ENCODE results near the gene SRRM5. TPM values are rescaled to one million over a fixed set of nuclear protein-coding genes. Genes with fewer than 3 reads are reported as not detected.
"Not testable (repeated sequence)": the region's sequence is repeated elsewhere in the genome, so short reads cannot be mapped to it uniquely, and the experiment has no call there.

SRRM5 gene
- total RNA-seq, 2 experiments from 2014 or later, result 0.39 to 0.59 TPM

- H3K27ac Mint-ChIP-seq, result no peak overlapping the region
- no peak for DNase-seq
- H3K27me3 Mint-ChIP-seq, result peaks cover 9% of the 10 kb centered on the region
- no peaks in the 10 kb centered on the region for H3K9me3 Mint-ChIP-seq
- ChIA-PET CTCF (no interaction called here), POLR2A (no interaction called here)
- no peaks in the 10 kb centered on the region for H3K36me3 Mint-ChIP-seq
- H3K4me1 Mint-ChIP-seq (ENCODE audit: low read depth), result peaks cover 2% of the 10 kb centered on the region
- intact Hi-C loops (cut with micrococcal nuclease), result no loop called here
- H3K4me3 Mint-ChIP-seq, result no peak overlapping the region
Observed at GRCh38 chr19:43631491-43631890, 19.6 kb downstream of the SRRM5 start.

- intact Hi-C loops (cut with micrococcal nuclease), result no loop called here
- DNase-seq, result no peak
- H3K4me1 Mint-ChIP-seq (ENCODE audit: low read depth), result peaks cover 2% of the 10 kb centered on the region
- no peak overlapping the region for H3K4me3 Mint-ChIP-seq
- CTCF ChIA-PET, result interaction anchor here (0.7 kb wide), 1 partner anchor 119 kb away, joined by 3 read pairs; no protein-coding TSS in a partner anchor
- no peaks in the 10 kb centered on the region for H3K36me3 Mint-ChIP-seq
- POLR2A ChIA-PET, result interaction anchor here (0.6 kb wide), 1 partner anchor 1198 kb away, joined by 4 read pairs; no protein-coding TSS in a partner anchor
- no peaks in the 10 kb centered on the region for H3K9me3 Mint-ChIP-seq
- no peak overlapping the region for H3K27ac Mint-ChIP-seq
- peaks cover 13% of the 10 kb centered on the region for H3K27me3 Mint-ChIP-seq
Observed at GRCh38 chr19:43633520-43633919, 21.6 kb downstream of the SRRM5 start.

GRCh38 chr19:43634068-43634467 is 22.2 kb downstream of the SRRM5 start:
- POLR2A ChIA-PET, result interaction anchor here (0.6 kb wide), 1 partner anchor 1198 kb away, joined by 4 read pairs; no protein-coding TSS in a partner anchor
- intact Hi-C loops (cut with micrococcal nuclease), result no loop called here
- Mint-ChIP-seq H3K36me3 (no peaks in the 10 kb centered on the region), H3K27me3 (peaks cover 19% of the 10 kb centered on the region), H3K27ac (no peak overlapping the region), H3K4me3 (no peak overlapping the region), H3K4me1 (ENCODE audit: low read depth) (peaks cover 5% of the 10 kb centered on the region), H3K9me3 (no peaks in the 10 kb centered on the region)
- no peak for DNase-seq
- CTCF ChIA-PET, result interaction anchor here (0.7 kb wide), 1 partner anchor 118 kb away, joined by 3 read pairs; no protein-coding TSS in a partner anchor

GRCh38 chr19:43634506-43634871 is 22.6 kb downstream of the SRRM5 start:
- Mint-ChIP-seq H3K27me3 (peaks cover 20% of the 10 kb centered on the region), H3K27ac (no peak overlapping the region), H3K36me3 (no peaks in the 10 kb centered on the region), H3K4me3 (no peak overlapping the region), H3K4me1 (ENCODE audit: low read depth) (peaks cover 7% of the 10 kb centered on the region), H3K9me3 (no peaks in the 10 kb centered on the region)
- ChIA-PET POLR2A (no interaction called here), CTCF (interaction anchor here (0.7 kb wide), 1 partner anchor 34 kb away, joined by 3 read pairs; no protein-coding TSS in a partner anchor)
- no peak for DNase-seq
- intact Hi-C loops (cut with micrococcal nuclease), result no loop called here

- H3K9me3 Mint-ChIP-seq, result no peaks in the 10 kb centered on the region
- no peak overlapping the region for H3K4me3 Mint-ChIP-seq
- H3K27ac Mint-ChIP-seq, result no peak overlapping the region
- H3K4me1 Mint-ChIP-seq (ENCODE audit: low read depth), result peaks cover 7% of the 10 kb centered on the region
- POLR2A ChIA-PET, result no interaction called here
- CTCF ChIA-PET, result interaction anchor here (0.7 kb wide), 1 partner anchor 34 kb away, joined by 3 read pairs; no protein-coding TSS in a partner anchor
- intact Hi-C loops (cut with micrococcal nuclease), result no loop called here
- no peak for DNase-seq
- H3K27me3 Mint-ChIP-seq, result peaks cover 20% of the 10 kb centered on the region
- H3K36me3 Mint-ChIP-seq, result no peaks in the 10 kb centered on the region
Observed at GRCh38 chr19:43634872-43635560, 23.1 kb downstream of the SRRM5 start.

- H3K4me1 Mint-ChIP-seq (ENCODE audit: low read depth), result peaks cover 12% of the 10 kb centered on the region
- H3K27ac Mint-ChIP-seq; POLR2A ChIA-PET; intact Hi-C loops (cut with micrococcal nuclease); H3K36me3 Mint-ChIP-seq; H3K9me3 Mint-ChIP-seq; DNase-seq; CTCF ChIA-PET; H3K4me3 Mint-ChIP-seq: not testable (repeated sequence)
- H3K27me3 Mint-ChIP-seq, result peaks cover 24% of the 10 kb centered on the region
Observed at GRCh38 chr19:43635561-43635940, 23.7 kb downstream of the SRRM5 start.

GRCh38 chr19:43636121-43636683 is 24.3 kb downstream of the SRRM5 start:
- CTCF ChIA-PET, result interaction anchor here (1.5 kb wide), 1 partner anchor 81 kb away, joined by 4 read pairs; no protein-coding TSS in a partner anchor
- peaks cover 27% of the 10 kb centered on the region for H3K27me3 Mint-ChIP-seq
- H3K4me1 Mint-ChIP-seq (ENCODE audit: low read depth), result peaks cover 14% of the 10 kb centered on the region
- no peaks in the 10 kb centered on the region for H3K36me3 Mint-ChIP-seq
- intact Hi-C loops (cut with micrococcal nuclease), result no loop called here
- H3K4me3 Mint-ChIP-seq, result no peak overlapping the region
- DNase-seq, result no peak
- H3K9me3 Mint-ChIP-seq, result no peaks in the 10 kb centered on the region
- no peak overlapping the region for H3K27ac Mint-ChIP-seq
- POLR2A ChIA-PET, result no interaction called here

- ChIA-PET CTCF (no interaction called here), POLR2A (no interaction called here)
- peaks cover 31% of the 10 kb centered on the region for H3K27me3 Mint-ChIP-seq
- H3K27ac Mint-ChIP-seq, result no peak overlapping the region
- DNase-seq, result no peak
- H3K4me1 Mint-ChIP-seq (ENCODE audit: low read depth), result peaks cover 14% of the 10 kb centered on the region
- intact Hi-C loops (cut with micrococcal nuclease), result no loop called here
- H3K9me3 Mint-ChIP-seq, result no peaks in the 10 kb centered on the region
- no peaks in the 10 kb centered on the region for H3K36me3 Mint-ChIP-seq
- H3K4me3 Mint-ChIP-seq, result peak overlapping the region; percentile 69
Observed at GRCh38 chr19:43638214-43638994, 26.5 kb downstream of the SRRM5 start.

GRCh38 chr19:43638995-43639518 is 27.2 kb downstream of the SRRM5 start:
- ChIA-PET POLR2A (no interaction called here), CTCF (no interaction called here)
- Mint-ChIP-seq H3K4me1 (ENCODE audit: low read depth) (peaks cover 14% of the 10 kb centered on the region), H3K27me3 (peaks cover 31% of the 10 kb centered on the region), H3K27ac (no peak overlapping the region), H3K9me3 (no peaks in the 10 kb centered on the region), H3K36me3 (no peaks in the 10 kb centered on the region), H3K4me3 (peak overlapping the region; percentile 69)
- no peak for DNase-seq
- intact Hi-C loops (cut with micrococcal nuclease), result no loop called here

GRCh38 chr19:43639519-43640423 is 27.9 kb downstream of the SRRM5 start, which contains the start of gene CADM4:
TSS of gene CADM4 (minus strand) at chr19:43639850. CDS start at chr19:43639790, 60 bp downstream.
- POLR2A ChIA-PET, result no interaction called here
- peak within 1 kb of the TSS; percentile 69 for H3K4me3 Mint-ChIP-seq
- H3K9me3 Mint-ChIP-seq, result no peaks in the 10 kb centered on the region
- H3K27me3 Mint-ChIP-seq, result peaks cover 31% of the 10 kb centered on the region
- H3K4me1 Mint-ChIP-seq (ENCODE audit: low read depth), result peaks cover 14% of the 10 kb centered on the region
- CTCF ChIA-PET, result interaction anchor here (1.0 kb wide), 1 partner anchor 14 kb away, joined by 3 read pairs; no protein-coding TSS in a partner anchor
- DNase-seq, result peak; percentile 54
- no peaks in the 10 kb centered on the region for H3K36me3 Mint-ChIP-seq
- intact Hi-C loops (cut with micrococcal nuclease), result no loop called here
- H3K27ac Mint-ChIP-seq, result peak within 1 kb of the TSS; percentile 18

GRCh38 chr19:43640424-43640757 is 28.5 kb downstream of the SRRM5 start:
- Mint-ChIP-seq H3K36me3 (no peaks in the 10 kb centered on the region), H3K4me3 (peak overlapping the region; percentile 60), H3K9me3 (no peaks in the 10 kb centered on the region), H3K27me3 (peaks cover 31% of the 10 kb centered on the region), H3K4me1 (ENCODE audit: low read depth) (peaks cover 11% of the 10 kb centered on the region), H3K27ac (peak overlapping the region; percentile 18)
- no peak for DNase-seq
- intact Hi-C loops (cut with micrococcal nuclease), result no loop called here
- CTCF ChIA-PET, result interaction anchor here (1.0 to 1.3 kb wide), 2 partner anchors 14 to 28 kb away, joined by 3 to 4 read pairs; no protein-coding TSS in a partner anchor
- POLR2A ChIA-PET, result no interaction called here
